Panc1 (cell line): ENCODE measurements around the gene USP24. TPM values are rescaled to one million over a fixed set of nuclear protein-coding genes. Genes with fewer than 3 reads are reported as not detected.
A peak's percentile ranks its signal among the peaks of the same experiment; 100 is the strongest.

Source experiments
- ATAC-seq: fragments of 200-7000 bp; cut with Tn5 transposase; 2 replicates; pipeline ENCODE4 v1.9.1; 2020; ENCODE audit warnings: mild to moderate bottlenecking, moderate library complexity
- BruUV-seq: library from RNA; stranded (reverse); fragments of 400-500 nt; replicated peaks from 2 replicates; lab custom pipeline; 2021; lab: Mats Ljungman, UMichigan
- CTCF ChIA-PET: fragments of 300-600 bp; sonication (Branson Sonifier 250); formaldehyde crosslinking; loops from one replicate; lab custom pipeline; 2022; ENCODE audit warnings: antibody characterized with exemption; lab: Charles Lee
- POLR2A ChIA-PET: fragments of 300-600 bp; sonication (Branson Sonifier 250); formaldehyde crosslinking; loops from one replicate; lab custom pipeline; 2022; ENCODE audit warnings: antibody characterized with exemption; lab: Charles Lee
- DNase-seq: peaks from one replicate; pipeline ENCODE4 v3.0.0-alpha.2; 2010; ENCODE audit warnings: low read depth, low spot score
- H3K27ac ChIP-seq: 2 replicates; pipeline ENCODE4 v1.5.1; 2011; ENCODE audit warnings: mild to moderate bottlenecking, low read length, inconsistent platforms
- H3K27me3 ChIP-seq: fragments of 200-500 bp; sonication (Bioruptor generic); 2 replicates; pipeline ENCODE4 v1.6.0; 2014; ENCODE audit warnings: low read length, inconsistent platforms; ENCODE audit not compliant: control insufficient read depth, insufficient read depth
- H3K36me3 ChIP-seq: fragments of 200-500 bp; sonication (Bioruptor generic); 2 replicates; pipeline ENCODE4 v1.5.1; 2014; ENCODE audit warnings: inconsistent platforms, mild to moderate bottlenecking, low read length, moderate library complexity; ENCODE audit not compliant: control insufficient read depth, insufficient read depth
- H3K4me1 ChIP-seq: 2 replicates; pipeline ENCODE4 v1.5.1; 2011; ENCODE audit warnings: inconsistent platforms, mild to moderate bottlenecking, low read length, moderate library complexity; ENCODE audit not compliant: control insufficient read depth, insufficient read depth
- H3K4me3 ChIP-seq, 2 experiments: 2 replicates each; pipeline ENCODE4 v1.5.1; 2011 to 2012; ENCODE audit warnings: low read depth in 2 of 2, low read length in 2 of 2, mild to moderate bottlenecking in 2 of 2, inconsistent platforms in 1 of 2, moderate library complexity in 1 of 2
- H3K9me3 ChIP-seq: fragments of 200-500 bp; sonication (Bioruptor generic); 2 replicates; pipeline ENCODE4 v1.5.1; 2014; ENCODE audit warnings: low read depth, mild to moderate bottlenecking, inconsistent platforms, low read length, moderate library complexity; ENCODE audit not compliant: control insufficient read depth, insufficient read depth
- POLR2AphosphoS5 ChIP-seq: IDR thresholded peaks from 2 replicates; pipeline ENCODE4 v1.6.1; 2012; ENCODE audit warnings: mild to moderate bottlenecking, low read depth, low read length, moderate library complexity
- SIN3A ChIP-seq: IDR thresholded peaks from 2 replicates; pipeline ENCODE4 v1.6.1; 2012; ENCODE audit warnings: low read depth, mild to moderate bottlenecking, low read length, moderate library complexity, borderline replicate concordance; ENCODE audit not compliant: insufficient read depth
- TCF7L2 ChIP-seq: IDR thresholded peaks from 2 replicates; pipeline ENCODE4 v1.6.1; 2011; ENCODE audit warnings: mild to moderate bottlenecking, low read depth, low read length, inconsistent platforms
- in situ Hi-C: cut with HindIII; loops from 2 replicates; pipeline ENCODE4 v1.10.0; 2016; ENCODE audit warnings: low sequenced_read_pairs, low pct_unique_long_range_greater_than_20kb
- intact Hi-C: fragments of 100-400 bp; cut with micrococcal nuclease; formaldehyde crosslinking; loops from one replicate; pipeline ENCODE4 v1.10.0; 2022; ENCODE audit not compliant: unreplicated experiment
- total RNA-seq: library from RNA; stranded (reverse); gene quantifications from one replicate; pipeline ENCODE4 v1.2.1, GENCODE V29; 2021; ENCODE audit not compliant: unreplicated experiment
- TF ChIP-seq, protein P1 (sequence below), 2 experiments: IDR thresholded peaks; 2 replicates each; pipeline ENCODE4 v1.6.1; 2011 to 2012; ENCODE audit warnings: low read depth in 2 of 2, control low read depth in 1 of 2, low read length in 1 of 2, mild to moderate bottlenecking in 1 of 2, moderate library complexity in 1 of 2; ENCODE audit not compliant: insufficient read depth in 1 of 2
- TF ChIP-seq, protein P2 (sequence below): fragments of 450-650 bp; IDR thresholded peaks from 2 replicates; pipeline ENCODE4 v1.5.1; 2017; ENCODE audit warnings: mild to moderate bottlenecking

USP24 gene
- total RNA-seq, 1 experiment from 2014 or later: 52.2 TPM

DNA sequence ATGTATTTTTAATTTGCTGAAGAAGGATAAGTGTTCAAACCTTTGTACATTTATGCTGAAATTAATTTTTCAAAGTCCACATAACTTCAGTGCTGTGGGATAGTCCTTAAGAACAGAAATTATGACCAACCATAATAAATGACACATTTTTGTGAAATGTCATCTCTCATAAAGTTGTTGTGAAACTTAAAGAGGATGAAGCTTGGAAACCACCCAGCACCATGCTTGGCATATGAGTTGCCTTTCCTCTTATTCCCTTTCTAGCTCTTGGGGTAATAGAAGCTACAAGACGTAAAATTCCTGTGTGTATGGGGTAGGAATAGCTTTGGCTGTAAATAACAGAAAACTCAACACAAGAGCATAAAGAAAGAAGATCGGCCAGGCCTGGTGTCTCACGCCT, 18.9 kb upstream of the USP24 start:
- TF ChIP-seq POLR2AphosphoS5: no peak
- no peak for TF ChIP-seq SIN3A
- TF ChIP-seq, protein P1, sequence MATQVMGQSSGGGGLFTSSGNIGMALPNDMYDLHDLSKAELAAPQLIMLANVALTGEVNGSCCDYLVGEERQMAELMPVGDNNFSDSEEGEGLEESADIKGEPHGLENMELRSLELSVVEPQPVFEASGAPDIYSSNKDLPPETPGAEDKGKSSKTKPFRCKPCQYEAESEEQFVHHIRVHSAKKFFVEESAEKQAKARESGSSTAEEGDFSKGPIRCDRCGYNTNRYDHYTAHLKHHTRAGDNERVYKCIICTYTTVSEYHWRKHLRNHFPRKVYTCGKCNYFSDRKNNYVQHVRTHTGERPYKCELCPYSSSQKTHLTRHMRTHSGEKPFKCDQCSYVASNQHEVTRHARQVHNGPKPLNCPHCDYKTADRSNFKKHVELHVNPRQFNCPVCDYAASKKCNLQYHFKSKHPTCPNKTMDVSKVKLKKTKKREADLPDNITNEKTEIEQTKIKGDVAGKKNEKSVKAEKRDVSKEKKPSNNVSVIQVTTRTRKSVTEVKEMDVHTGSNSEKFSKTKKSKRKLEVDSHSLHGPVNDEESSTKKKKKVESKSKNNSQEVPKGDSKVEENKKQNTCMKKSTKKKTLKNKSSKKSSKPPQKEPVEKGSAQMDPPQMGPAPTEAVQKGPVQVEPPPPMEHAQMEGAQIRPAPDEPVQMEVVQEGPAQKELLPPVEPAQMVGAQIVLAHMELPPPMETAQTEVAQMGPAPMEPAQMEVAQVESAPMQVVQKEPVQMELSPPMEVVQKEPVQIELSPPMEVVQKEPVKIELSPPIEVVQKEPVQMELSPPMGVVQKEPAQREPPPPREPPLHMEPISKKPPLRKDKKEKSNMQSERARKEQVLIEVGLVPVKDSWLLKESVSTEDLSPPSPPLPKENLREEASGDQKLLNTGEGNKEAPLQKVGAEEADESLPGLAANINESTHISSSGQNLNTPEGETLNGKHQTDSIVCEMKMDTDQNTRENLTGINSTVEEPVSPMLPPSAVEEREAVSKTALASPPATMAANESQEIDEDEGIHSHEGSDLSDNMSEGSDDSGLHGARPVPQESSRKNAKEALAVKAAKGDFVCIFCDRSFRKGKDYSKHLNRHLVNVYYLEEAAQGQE (IDR thresholded peaks at IDR 0.05; ENCODE audit: insufficient read depth in 1 of 2, low read depth in 2 of 2, low read length in 1 of 2): no peak
- TF ChIP-seq, protein P2, sequence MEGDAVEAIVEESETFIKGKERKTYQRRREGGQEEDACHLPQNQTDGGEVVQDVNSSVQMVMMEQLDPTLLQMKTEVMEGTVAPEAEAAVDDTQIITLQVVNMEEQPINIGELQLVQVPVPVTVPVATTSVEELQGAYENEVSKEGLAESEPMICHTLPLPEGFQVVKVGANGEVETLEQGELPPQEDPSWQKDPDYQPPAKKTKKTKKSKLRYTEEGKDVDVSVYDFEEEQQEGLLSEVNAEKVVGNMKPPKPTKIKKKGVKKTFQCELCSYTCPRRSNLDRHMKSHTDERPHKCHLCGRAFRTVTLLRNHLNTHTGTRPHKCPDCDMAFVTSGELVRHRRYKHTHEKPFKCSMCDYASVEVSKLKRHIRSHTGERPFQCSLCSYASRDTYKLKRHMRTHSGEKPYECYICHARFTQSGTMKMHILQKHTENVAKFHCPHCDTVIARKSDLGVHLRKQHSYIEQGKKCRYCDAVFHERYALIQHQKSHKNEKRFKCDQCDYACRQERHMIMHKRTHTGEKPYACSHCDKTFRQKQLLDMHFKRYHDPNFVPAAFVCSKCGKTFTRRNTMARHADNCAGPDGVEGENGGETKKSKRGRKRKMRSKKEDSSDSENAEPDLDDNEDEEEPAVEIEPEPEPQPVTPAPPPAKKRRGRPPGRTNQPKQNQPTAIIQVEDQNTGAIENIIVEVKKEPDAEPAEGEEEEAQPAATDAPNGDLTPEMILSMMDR: no peak
- TF ChIP-seq TCF7L2: no peak
- no peak for ATAC-seq
- ChIA-PET CTCF (no interaction called here), POLR2A (no interaction called here)
- Histone ChIP-seq H3K4me1 (peaks cover 2% of the 10 kb centered on the region; the same call in 1 of the 2 replicates), H3K27ac (no peak overlapping the region), H3K27me3 (no peaks in the 10 kb centered on the region; the same call in 1 of the 2 replicates), H3K4me3 (no peak overlapping the region), H3K9me3 (no peaks in the 10 kb centered on the region), H3K36me3 (no peaks in the 10 kb centered on the region)
- no TSS peak for BruUV-seq
- intact Hi-C loops (no loop called here), in situ Hi-C loops (no loop called here)
- DNase-seq: no peak

DNA sequence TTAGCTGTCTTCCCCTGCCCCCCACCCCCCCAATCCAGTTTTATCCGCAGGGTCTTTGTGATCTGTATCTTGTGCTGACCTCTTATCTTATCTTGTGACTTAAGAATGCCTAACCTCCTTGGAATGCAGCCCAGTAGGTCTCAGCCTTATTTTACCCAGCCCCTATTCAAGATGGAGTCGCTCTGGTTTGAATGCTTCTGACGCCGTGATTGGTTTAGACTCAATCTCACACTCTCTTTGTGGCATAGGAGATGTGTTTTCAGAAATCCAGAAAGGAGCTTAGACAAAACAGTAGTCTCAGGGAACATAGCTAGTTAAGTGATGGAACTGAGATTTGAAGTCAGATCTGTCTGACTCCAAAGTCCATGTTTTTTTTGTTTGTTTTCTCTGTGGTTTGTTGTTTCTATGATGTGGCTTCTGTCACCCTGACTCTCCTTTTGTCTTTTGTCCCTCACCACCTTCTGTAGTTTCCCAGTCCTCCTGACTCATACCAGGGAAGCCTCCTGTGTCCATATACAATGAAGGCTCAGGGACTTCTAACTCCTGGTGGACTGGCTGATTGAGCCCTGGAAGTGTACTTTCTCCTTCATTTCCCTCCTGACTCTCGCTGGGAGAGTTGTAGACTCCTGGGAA, 18.1 kb upstream of the USP24 start:
- TF ChIP-seq, protein P2: no peak
- no peak for TF ChIP-seq TCF7L2
- Histone ChIP-seq H3K4me1 (peaks cover 2% of the 10 kb centered on the region; the same call in 1 of the 2 replicates), H3K36me3 (no peaks in the 10 kb centered on the region), H3K27me3 (no peaks in the 10 kb centered on the region; the same call in 1 of the 2 replicates), H3K4me3 (no peak overlapping the region), H3K27ac (no peak overlapping the region), H3K9me3 (no peaks in the 10 kb centered on the region)
- in situ Hi-C loops (no loop called here), intact Hi-C loops (no loop called here)
- ATAC-seq: peak; percentile 80
- ChIA-PET POLR2A (interaction anchor here (0.6 kb wide), 1 partner anchor 59 kb away, joined by 3 read pairs; no protein-coding TSS in a partner anchor), CTCF (no interaction called here)
- no peak for DNase-seq
- BruUV-seq: no TSS peak
